ENCODE measurements around the gene COL28A1. TPM values are rescaled to one million over a fixed set of nuclear protein-coding genes. Genes with fewer than 3 reads are reported as not detected.

Gene COL28A1
- polyA plus RNA-seq, 3 donors, result not detected

GRCh38 chr7:7529328-7529727 is 6.3 kb downstream of the COL28A1 start:
- intact Hi-C loops (cut with micrococcal nuclease), result no loop called here
- Histone ChIP-seq H3K27me3 (ENCODE audit: control insufficient read depth in 2 of 2, insufficient read depth in 2 of 2, low read length in 2 of 2) (no peaks in the 10 kb centered on the region), H3K4me3 (replicated peaks in 1 of 3; ENCODE audit: low read depth in 2 of 3, low read length in 3 of 3) (no peak overlapping the region), H4K20me1 (ENCODE audit: insufficient read depth, low read length) (no peaks in the 10 kb centered on the region), H3K4me2 (replicated peaks; ENCODE audit: extremely low read depth, low read length, poor library complexity, severe bottlenecking) (no peak overlapping the region), H3K9me3 (replicated peaks in 1 of 2; ENCODE audit: control insufficient read depth in 1 of 2, insufficient read depth in 1 of 2, low read length in 2 of 2) (no peaks in the 10 kb centered on the region), H3K36me3 (replicated peaks in 1 of 2; ENCODE audit: control insufficient read depth in 1 of 2, insufficient read depth in 2 of 2, low read length in 2 of 2) (no peaks in the 10 kb centered on the region), H3K27ac (ENCODE audit: low read depth in 1 of 2, low read length in 2 of 2) (no peak overlapping the region), H2AFZ (ENCODE audit: insufficient read depth, low read depth, low read length, poor library complexity, severe bottlenecking) (no peak overlapping the region), H3K9ac (ENCODE audit: insufficient read depth, low read length, poor library complexity, severe bottlenecking) (no peak overlapping the region), H3K79me2 (ENCODE audit: insufficient read depth, low read length) (no peaks in the 10 kb centered on the region), H3K4me1 (ENCODE audit: control insufficient read depth in 1 of 2, insufficient read depth in 2 of 2, low read length in 2 of 2) (no peaks in the 10 kb centered on the region)
- Mint-ChIP-seq H3K4me1 (no peaks in the 10 kb centered on the region), H3K9me3 (peaks cover 0 to 5% (median 2%) of the 10 kb centered on the region in 7 donors), H3K27me3 (ENCODE audit: low read depth in 3 of 3) (peaks cover 0 to 2% (median 0%) of the 10 kb centered on the region in 3 donors), H3K4me3 (no peak overlapping the region), H3K27ac (no peak overlapping the region), H3K36me3 (no peaks in the 10 kb centered on the region)
- 100% methylated on average over 2 of the region's 4 CpGs for WGBS (ENCODE audit: insufficient coverage)
- no peak for DNase-seq
- TF ChIP-seq CTCF (IDR thresholded peaks at IDR 0.05), result no peak

- 100% methylated on average over 3 of the region's 3 CpGs for WGBS (ENCODE audit: insufficient coverage)
- no peaks in the 10 kb centered on the region for H3K4me1 ChIP-seq (ENCODE audit: control insufficient read depth in 1 of 2, insufficient read depth in 2 of 2, low read length in 2 of 2)
- no peak overlapping the region for H3K27ac ChIP-seq (ENCODE audit: low read depth in 1 of 2, low read length in 2 of 2)
- Mint-ChIP-seq H3K4me1 (no peaks in the 10 kb centered on the region), H3K27me3 (ENCODE audit: low read depth in 3 of 3) (peaks cover 0 to 2% (median 0%) of the 10 kb centered on the region in 3 donors), H3K4me3 (no peak overlapping the region), H3K27ac (no peak overlapping the region), H3K36me3 (no peaks in the 10 kb centered on the region), H3K9me3 (peaks cover 0 to 5% (median 0%) of the 10 kb centered on the region in 7 donors)
- no peak overlapping the region for H3K9ac ChIP-seq (ENCODE audit: insufficient read depth, low read length, poor library complexity, severe bottlenecking)
- no peaks in the 10 kb centered on the region for H4K20me1 ChIP-seq (ENCODE audit: insufficient read depth, low read length)
- no peak overlapping the region for H2AFZ ChIP-seq (ENCODE audit: insufficient read depth, low read depth, low read length, poor library complexity, severe bottlenecking)
- H3K9me3 ChIP-seq (replicated peaks in 1 of 2; ENCODE audit: control insufficient read depth in 1 of 2, insufficient read depth in 1 of 2, low read length in 2 of 2), result no peaks in the 10 kb centered on the region
- intact Hi-C loops (cut with micrococcal nuclease), result no loop called here
- no peak overlapping the region for H3K4me2 ChIP-seq (replicated peaks; ENCODE audit: extremely low read depth, low read length, poor library complexity, severe bottlenecking)
- H3K36me3 ChIP-seq (replicated peaks in 1 of 2; ENCODE audit: control insufficient read depth in 1 of 2, insufficient read depth in 2 of 2, low read length in 2 of 2), result no peaks in the 10 kb centered on the region
- no peak for TF ChIP-seq CTCF (IDR thresholded peaks at IDR 0.05)
- no peak overlapping the region for H3K4me3 ChIP-seq (replicated peaks in 1 of 3; ENCODE audit: low read depth in 2 of 3, low read length in 3 of 3)
- no peaks in the 10 kb centered on the region for H3K27me3 ChIP-seq (ENCODE audit: control insufficient read depth in 2 of 2, insufficient read depth in 2 of 2, low read length in 2 of 2)
- no peaks in the 10 kb centered on the region for H3K79me2 ChIP-seq (ENCODE audit: insufficient read depth, low read length)
- DNase-seq, result no peak
Measured at GRCh38 chr7:7527047-7527446, 8.6 kb downstream of the COL28A1 start.
